GM12878 (cell line): ENCODE measurements around the gene EIF3M. TPM values are rescaled to one million over a fixed set of nuclear protein-coding genes. Genes with fewer than 3 reads are reported as not detected.
A peak's percentile ranks its signal among the peaks of the same experiment; 100 is the strongest.

Experiments used
- ATAC-seq: fragments of 200-7000 bp; cut with Tn5 transposase; 3 replicates; pipeline ENCODE4 v1.9.1; 2020; ENCODE audit warnings: mild to moderate bottlenecking, moderate library complexity
- BruUV-seq: library from RNA; stranded (reverse); fragments of 400-500 nt; replicated peaks from 2 replicates; lab custom pipeline; 2021; lab: Mats Ljungman, UMichigan
- CTCF ChIA-PET: fragments of 300-600 bp; sonication (Branson Sonifier 250); formaldehyde crosslinking; extraction: SDS; loops from one replicate; lab custom pipeline; 2021; ENCODE audit warnings: inconsistent platforms; lab: Yijun Ruan, JAX
- POLR2A ChIA-PET: fragments of 350-600 bp; formaldehyde crosslinking; extraction: SDS; loops from one replicate; lab custom pipeline; 2021; ENCODE audit warnings: inconsistent platforms; lab: Charles Lee
- RAD21 ChIA-PET: fragments of 300-600 bp; sonication (Branson Sonifier 250); formaldehyde crosslinking; loops from one replicate; lab custom pipeline; 2023; ENCODE audit warnings: antibody characterized with exemption; ENCODE audit not compliant: unreplicated experiment; lab: Charles Lee
- SMC1A ChIA-PET: fragments of 300-600 bp; sonication (Branson Sonifier 250); formaldehyde crosslinking; loops from one replicate; lab custom pipeline; 2023; ENCODE audit not compliant: unreplicated experiment, uncharacterized antibody; lab: Charles Lee
- DNase-seq: peaks from one replicate; pipeline ENCODE4 v3.0.0-alpha.2; 2011; ENCODE audit warnings: low read depth, low spot score
- FAIRE-seq: peaks from 3 replicates; lab custom pipeline; 2011; peaks lifted over from hg19 to GRCh38; lab: Jason Lieb, UNC
- H2AFZ ChIP-seq: 2 replicates; pipeline ENCODE4 v1.6.0; 2011; ENCODE audit warnings: low read depth, low read length, control low read depth; ENCODE audit not compliant: control insufficient read depth
- H3K27ac ChIP-seq: 2 replicates; pipeline ENCODE4 v1.5.1; 2011; ENCODE audit warnings: control low read depth; ENCODE audit not compliant: control insufficient read depth, insufficient read depth
- H3K27me3 ChIP-seq, 2 experiments: replicated peaks in 1 of 2; 2 replicates each; pipeline versions ENCODE4 v1.6.0 to v1.6.1; 2011; ENCODE audit warnings: low read length in 1 of 2; ENCODE audit not compliant: control insufficient read depth in 2 of 2, insufficient read depth in 2 of 2
- H3K36me3 ChIP-seq, 2 experiments: 2 replicates each; pipeline ENCODE4 v1.5.1; 2011; ENCODE audit warnings: low read length in 1 of 2; ENCODE audit not compliant: control insufficient read depth in 2 of 2, insufficient read depth in 2 of 2
- H3K4me1 ChIP-seq: 2 replicates; pipeline ENCODE4 v1.6.1; 2011; ENCODE audit warnings: mild to moderate bottlenecking, low read length, moderate library complexity, mixed read lengths; ENCODE audit not compliant: control insufficient read depth, insufficient read depth
- H3K4me2 ChIP-seq: 2 replicates; pipeline ENCODE4 v1.6.0; 2011; ENCODE audit warnings: control low read depth; ENCODE audit not compliant: control insufficient read depth, insufficient read depth
- H3K4me3 ChIP-seq: fragments of 200-600 bp; sonication (generic); 2 replicates; pipeline ENCODE4 v1.5.1; 2016
- H3K79me2 ChIP-seq: 2 replicates; pipeline ENCODE4 v1.6.0; 2011; ENCODE audit warnings: low read length; ENCODE audit not compliant: control insufficient read depth, insufficient read depth
- H3K9ac ChIP-seq: 2 replicates; pipeline ENCODE4 v1.8.0; 2011; ENCODE audit warnings: low read length, control low read depth, mixed read lengths; ENCODE audit not compliant: control insufficient read depth, insufficient read depth
- H3K9me3 ChIP-seq: replicated peaks from 3 replicates; pipeline ENCODE4 v1.5.1; 2011; ENCODE audit warnings: mild to moderate bottlenecking, low read length; ENCODE audit not compliant: control insufficient read depth, insufficient read depth
- H4K20me1 ChIP-seq: 2 replicates; pipeline ENCODE4 v1.6.0; 2011; ENCODE audit not compliant: control insufficient read depth, insufficient read depth
- BHLHE40 ChIP-seq, 2 experiments: fragments of 450-650 bp in 1 of 2; IDR thresholded peaks; 2 replicates each; pipeline ENCODE4 v1.6.1; 2011 to 2017; ENCODE audit warnings: low read depth in 2 of 2, borderline replicate concordance in 1 of 2, improper control_type of control experiment in 1 of 2, low read length in 1 of 2, mild to moderate bottlenecking in 1 of 2
- EZH2 ChIP-seq: IDR thresholded peaks from 2 replicates; pipeline ENCODE4 v1.6.1; 2012; ENCODE audit warnings: low read depth, mild to moderate bottlenecking, control low read depth, inconsistent platforms, low read length, borderline replicate concordance; ENCODE audit not compliant: control insufficient read depth
- MXI1 ChIP-seq: fragments of 150-350 bp; IDR thresholded peaks from 2 replicates; pipeline ENCODE4 v1.6.1; 2011; ENCODE audit warnings: low read depth, mild to moderate bottlenecking, inconsistent platforms, low read length, improper control_type of control experiment
- PBX3 ChIP-seq: IDR thresholded peaks from 2 replicates; pipeline ENCODE4 v1.6.1; 2011; ENCODE audit warnings: mild to moderate bottlenecking, low read depth, low read length, moderate library complexity; ENCODE audit not compliant: insufficient replicate concordance
- RAD51 ChIP-seq: fragments of 450-650 bp; IDR thresholded peaks from 2 replicates; pipeline ENCODE4 v1.6.1; 2016; ENCODE audit warnings: moderate library complexity, mild to moderate bottlenecking, inconsistent platforms
- RFX5 ChIP-seq: IDR thresholded peaks from 2 replicates; pipeline ENCODE4 v1.6.1; 2011; ENCODE audit warnings: low read depth, low read length, improper control_type of control experiment
- ZBTB33 ChIP-seq: fragments of 450-650 bp; IDR thresholded peaks from 2 replicates; pipeline ENCODE4 v1.6.1; 2017; ENCODE audit warnings: mild to moderate bottlenecking
- WGBS: methylation state at CpG from one replicate; pipeline ENCODE4 v1.1.6; 2016; ENCODE audit warnings: low lambda C conversion rate; ENCODE audit not compliant: insufficient replicate concordance, insufficient coverage; ENCODE audit errors: missing lambda C conversion rate; 5-methylcytosine and 5-hydroxymethylcytosine counted together
- in situ Hi-C: fragments of 300-500 bp; cut with MboI; formaldehyde crosslinking; loops from 9 replicates; pipeline ENCODE4 v1.14.3; 2018; ENCODE audit warnings: mixed read lengths
- intact Hi-C: fragments of 100-400 bp; cut with micrococcal nuclease; formaldehyde crosslinking; loops from one replicate; pipeline ENCODE4 v1.14.2; 2022; ENCODE audit not compliant: unreplicated experiment
- polyA plus RNA-seq, 11 experiments: library from polyadenylated mRNA; depleted of rRNA in 4 of 11; unstranded in 6 of 11; stranded (reverse) in 5 of 11; fragments of >200 nt; fragmentation: Nextera tagmentation in 4 of 11; fragmentation: Illumina TruSeq in 1 of 11; extraction: Ambion mirVana in 4 of 11; extraction: Trizol in 1 of 11; gene quantifications; 1 replicate in 1 of 11; 2 replicates in 10 of 11; pipeline versions ENCODE4 v1.2.1 to v1.2.3, GENCODE V29; 2011 to 2016; ENCODE audit warnings: inconsistent platforms in 2 of 11, missing spikeins in 2 of 11, low read depth in 1 of 11
- total RNA-seq, 4 experiments: library from RNA; depleted of rRNA in 3 of 4; stranded (reverse); fragments of >200 nt in 3 of 4; fragmentation: Illumina TruSeq in 1 of 4; extraction: Trizol in 1 of 4; gene quantifications; 2 replicates each; pipeline versions ENCODE4 v1.2.1 to v1.2.3, GENCODE V29; 2013 to 2021

The EIF3M gene
- total and polyA plus RNA-seq, 10 of the 15 experiments (the other 5 are each of a cell fraction or from before 2014, with no cell fraction given) = 392 to 1,205 (median 593) TPM

GRCh38 chr11:32571039-32571438, 12.6 kb upstream of the EIF3M start:
- intact Hi-C loops (no loop called here), in situ Hi-C loops (no loop called here)
- Histone ChIP-seq H3K27ac (no peak overlapping the region), H3K9ac (no peak overlapping the region), H2AFZ (no peak overlapping the region), H4K20me1 (no peaks in the 10 kb centered on the region), H3K9me3 (no peaks in the 10 kb centered on the region), H3K36me3 (no peaks in the 10 kb centered on the region), H3K4me1 (no peaks in the 10 kb centered on the region), H3K4me2 (no peak overlapping the region), H3K27me3 (no peaks in the 10 kb centered on the region), H3K4me3 (no peak overlapping the region), H3K79me2 (no peaks in the 10 kb centered on the region)
- ChIA-PET SMC1A (no interaction called here), RAD21 (no interaction called here), POLR2A (no interaction called here), CTCF (no interaction called here)
- TF ChIP-seq EZH2 = no peak
- TF ChIP-seq MXI1 = no peak
- TF ChIP-seq RAD51 = no peak
- no peak for TF ChIP-seq PBX3
- TF ChIP-seq RFX5 = no peak
- DNase-seq (no peak), ATAC-seq (no peak), FAIRE-seq (no peak)
- no TSS peak for BruUV-seq
- WGBS = 69% methylated on average over 10 of the region's 10 CpGs

GRCh38 chr11:32573228-32573627, 10.4 kb upstream of the EIF3M start:
- H4K20me1 ChIP-seq = no peaks in the 10 kb centered on the region
- H3K4me2 ChIP-seq = no peak overlapping the region
- H3K4me3 ChIP-seq = no peak overlapping the region
- H3K27ac ChIP-seq = no peak overlapping the region
- no peaks in the 10 kb centered on the region for H3K79me2 ChIP-seq
- POLR2A ChIA-PET = no interaction called here
- no peaks in the 10 kb centered on the region for H3K9me3 ChIP-seq
- peak; percentile 84 to 94 for TF ChIP-seq BHLHE40 (IDR thresholded peaks at IDR 0.05; ENCODE audit: borderline replicate concordance in 1 of 2, low read depth in 2 of 2, low read length in 1 of 2)
- no peak for TF ChIP-seq ZBTB33
- TF ChIP-seq, all 136 proteins: peak for 1
- Histone ChIP-seq H3K4me1 (no peaks in the 10 kb centered on the region), H3K27me3 (no peaks in the 10 kb centered on the region), H3K9ac (no peak overlapping the region), H3K36me3 (no peaks in the 10 kb centered on the region), H2AFZ (no peak overlapping the region; the same call in 1 of the 2 replicates)
- intact Hi-C loops = no loop called here
- ChIA-PET SMC1A (no interaction called here), CTCF (no interaction called here), RAD21 (no interaction called here)
- no peak for DNase-seq
- WGBS = 8% methylated on average over 4 of the region's 4 CpGs
- FAIRE-seq = no peak
- peak; percentile 52 for ATAC-seq
- in situ Hi-C loops = no loop called here
- BruUV-seq = no TSS peak
